Measurements from ENCODE around the gene OPCML.

Gene OPCML

GRCh38 chr11:133015457-133015856, 516.8 kb downstream of the OPCML start:
- no peak for DNase-seq

- DNase-seq: no peak
Measured at GRCh38 chr11:133014337-133014736, 518.0 kb downstream of the OPCML start.

- DNase-seq: no peak
Measured at GRCh38 chr11:133012803-133013202, 519.5 kb downstream of the OPCML start.

GRCh38 chr11:133011604-133012003, 520.7 kb downstream of the OPCML start:
- DNase-seq: no peak

GRCh38 chr11:133007027-133007584, 525.2 kb downstream of the OPCML start:
- no peak for DNase-seq

- no peak for DNase-seq
Measured at GRCh38 chr11:133004369-133004768, 527.9 kb downstream of the OPCML start.

GRCh38 chr11:132999516-132999915, 532.8 kb downstream of the OPCML start:
- no peak for DNase-seq

GRCh38 chr11:132999031-132999430, 533.3 kb downstream of the OPCML start:
- DNase-seq: no peak

- DNase-seq: no peak
Measured at GRCh38 chr11:132997396-132997795, 534.9 kb downstream of the OPCML start.

- no peak for DNase-seq
Measured at GRCh38 chr11:132994966-132995365, 537.3 kb downstream of the OPCML start.

- no peak for DNase-seq
Measured at GRCh38 chr11:132993991-132994502, 538.3 kb downstream of the OPCML start.

- no peak for DNase-seq
Measured at GRCh38 chr11:132992838-132993631, 539.3 kb downstream of the OPCML start.

GRCh38 chr11:132988411-132988810, 543.9 kb downstream of the OPCML start:
- DNase-seq: no peak

- no peak for DNase-seq
Measured at GRCh38 chr11:132987936-132988335, 544.4 kb downstream of the OPCML start.

GRCh38 chr11:132983641-132983978, 548.7 kb downstream of the OPCML start:
- DNase-seq: no peak

- no peak for DNase-seq
Measured at GRCh38 chr11:132982772-132983640, 549.3 kb downstream of the OPCML start.

GRCh38 chr11:132981131-132981956, 551.0 kb downstream of the OPCML start:
- no peak for DNase-seq

GRCh38 chr11:132980670-132981069, 551.6 kb downstream of the OPCML start:
- DNase-seq: no peak

- DNase-seq: no peak
Measured at GRCh38 chr11:132977746-132978145, 554.6 kb downstream of the OPCML start.

- DNase-seq: no peak
Measured at GRCh38 chr11:132977241-132977640, 555.1 kb downstream of the OPCML start.

GRCh38 chr11:132976115-132976514, 556.2 kb downstream of the OPCML start:
- DNase-seq: no peak

- no peak for DNase-seq
Measured at GRCh38 chr11:132973686-132974085, 558.6 kb downstream of the OPCML start.

- DNase-seq: no peak
Measured at GRCh38 chr11:132972565-132972964, 559.7 kb downstream of the OPCML start.

All from right hindlimb (tissue), 1 donor.